ENCODE measurements around the gene KCNK17.

The KCNK17 gene

DNA sequence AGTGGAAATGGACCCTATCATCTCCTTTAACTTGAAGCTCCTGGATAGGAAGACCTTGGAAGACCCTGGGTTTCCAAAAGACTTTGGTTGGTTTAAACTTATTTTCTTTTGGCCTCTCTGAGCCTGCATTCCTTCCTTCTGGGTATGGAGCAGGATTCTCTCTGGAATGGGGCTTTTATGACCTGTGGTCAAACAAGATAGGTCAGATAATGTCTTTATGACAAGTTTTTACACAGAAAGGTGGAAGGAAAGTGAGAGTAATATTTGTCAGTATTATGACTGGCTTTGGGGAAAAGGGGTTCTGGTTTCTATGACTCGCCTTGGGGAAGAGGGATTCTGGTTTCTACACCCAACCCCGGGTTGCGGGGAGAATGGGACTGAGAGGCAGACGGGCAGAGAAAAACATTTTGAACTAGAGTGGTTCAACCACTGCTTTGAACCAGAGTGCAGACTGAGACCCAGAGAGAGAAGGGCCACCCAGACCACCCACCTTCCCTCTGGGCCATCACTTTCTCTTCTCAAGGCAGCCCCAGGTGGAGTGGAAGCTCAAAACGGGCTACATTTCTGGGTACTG lies 47.4 kb downstream of the KCNK17 start:
- DNase-seq: peak; percentile 57

DNA sequence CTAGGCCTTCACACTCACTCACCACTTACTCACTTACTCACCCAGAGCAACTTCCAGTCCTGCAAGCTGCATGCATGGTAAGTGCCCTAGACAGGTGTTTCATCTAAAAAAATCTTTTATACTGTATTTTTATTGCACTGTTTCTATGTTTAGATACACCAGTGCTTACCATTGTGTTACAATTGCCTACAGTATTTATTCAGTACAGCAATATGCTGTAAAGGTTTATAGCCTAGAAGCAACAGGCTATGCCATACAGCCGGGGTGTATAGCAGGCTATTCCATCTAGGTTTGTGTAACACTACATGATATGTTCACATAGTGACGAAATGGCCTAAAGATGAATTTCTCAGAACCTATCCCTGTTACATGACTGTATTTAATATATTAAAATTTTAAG lies 47.8 kb downstream of the KCNK17 start:
- no peak for DNase-seq

DNA sequence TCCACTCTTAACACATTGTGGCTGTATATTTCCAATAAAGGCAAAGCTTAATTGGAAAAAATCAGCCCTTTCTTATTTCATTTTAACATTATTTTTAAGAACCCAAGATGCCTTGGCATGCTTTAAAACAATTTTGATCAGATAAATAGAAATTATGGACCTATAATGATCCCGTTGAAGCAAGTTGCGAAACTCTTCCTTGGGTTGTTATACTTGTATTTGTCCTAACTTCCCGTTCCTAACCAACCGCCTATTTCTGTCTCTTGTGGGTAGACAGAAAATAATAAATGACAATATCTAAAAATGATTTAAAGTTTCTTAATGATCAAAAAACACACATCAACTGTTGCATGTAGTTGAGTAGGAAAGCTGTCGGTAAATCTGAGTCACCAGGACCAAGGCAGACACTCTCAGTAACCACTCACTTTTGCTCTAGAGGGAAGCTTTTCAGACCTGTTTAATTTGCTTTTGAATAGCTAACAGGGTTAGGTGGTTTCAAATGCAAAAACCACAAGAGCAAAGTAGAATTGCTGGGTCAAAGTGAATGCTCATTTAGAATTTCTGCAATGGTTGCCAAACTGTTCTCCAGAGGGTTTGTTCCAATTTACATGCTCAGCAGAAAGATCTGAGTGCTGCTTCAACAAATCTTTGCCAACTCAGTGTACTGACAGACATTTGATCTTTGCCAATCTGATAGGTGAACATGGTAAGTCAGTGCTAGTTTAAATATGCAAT lies 50.7 kb downstream of the KCNK17 start:
- no peak for DNase-seq

DNA sequence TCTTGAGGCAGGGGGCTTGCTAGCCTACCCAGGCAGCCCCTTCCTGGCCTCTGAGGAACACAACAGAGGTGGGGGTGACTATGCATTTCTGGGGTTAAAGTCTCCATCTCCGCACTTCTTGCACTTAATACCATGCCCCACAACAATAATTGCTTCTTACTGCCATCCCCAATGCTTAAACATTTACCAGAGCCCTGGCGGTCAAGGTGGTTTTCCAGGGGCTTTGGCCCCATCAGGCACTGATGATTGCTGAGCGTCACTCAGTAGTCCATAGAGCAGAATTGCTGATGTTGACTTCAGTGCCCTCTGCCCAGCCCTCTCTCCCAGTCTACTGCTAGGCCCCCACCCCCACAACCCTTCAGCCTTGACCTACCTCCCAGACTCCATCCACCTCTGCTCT lies 52.5 kb downstream of the KCNK17 start:
- no peak for DNase-seq

DNA sequence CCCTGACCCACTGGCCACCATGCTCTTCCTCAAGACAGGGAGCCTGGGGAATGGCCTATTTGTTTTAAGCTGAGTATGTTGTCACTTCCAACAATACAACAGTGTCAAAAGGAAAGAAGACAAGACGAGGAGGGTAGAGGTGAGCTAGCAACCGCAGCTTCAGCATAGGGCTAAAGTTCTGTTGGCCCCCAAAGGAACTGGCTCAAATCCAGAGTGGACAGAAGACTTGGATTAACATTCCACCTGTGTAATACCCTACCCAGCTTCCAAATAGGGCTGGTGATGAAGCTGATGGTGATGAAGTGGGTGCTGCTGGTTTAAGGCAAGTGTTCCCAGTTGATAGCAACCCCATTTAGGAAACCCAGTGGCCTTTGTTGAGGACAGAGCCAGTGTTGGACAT lies 53.3 kb downstream of the KCNK17 start:
- DNase-seq: no peak

DNA sequence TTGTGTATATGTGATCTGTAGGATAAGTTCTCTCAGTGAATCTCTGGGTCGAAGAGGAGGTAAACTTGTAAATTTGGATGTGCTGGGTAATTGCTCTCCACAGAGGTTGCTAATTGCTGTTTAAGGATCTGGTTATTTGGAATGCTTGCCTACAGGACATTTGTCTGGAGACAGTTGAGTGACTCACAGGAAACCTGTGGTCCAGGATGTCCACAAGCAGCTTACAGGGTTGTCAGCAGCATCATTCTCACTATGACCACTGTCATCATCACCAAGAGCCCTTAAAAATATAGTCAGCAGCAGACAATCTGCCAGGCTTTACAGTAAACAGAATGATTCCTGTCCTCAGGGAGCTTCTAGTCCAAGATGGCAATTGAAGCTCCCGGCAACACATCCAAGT lies 53.8 kb downstream of the KCNK17 start:
- peak; percentile 72 for DNase-seq

DNA sequence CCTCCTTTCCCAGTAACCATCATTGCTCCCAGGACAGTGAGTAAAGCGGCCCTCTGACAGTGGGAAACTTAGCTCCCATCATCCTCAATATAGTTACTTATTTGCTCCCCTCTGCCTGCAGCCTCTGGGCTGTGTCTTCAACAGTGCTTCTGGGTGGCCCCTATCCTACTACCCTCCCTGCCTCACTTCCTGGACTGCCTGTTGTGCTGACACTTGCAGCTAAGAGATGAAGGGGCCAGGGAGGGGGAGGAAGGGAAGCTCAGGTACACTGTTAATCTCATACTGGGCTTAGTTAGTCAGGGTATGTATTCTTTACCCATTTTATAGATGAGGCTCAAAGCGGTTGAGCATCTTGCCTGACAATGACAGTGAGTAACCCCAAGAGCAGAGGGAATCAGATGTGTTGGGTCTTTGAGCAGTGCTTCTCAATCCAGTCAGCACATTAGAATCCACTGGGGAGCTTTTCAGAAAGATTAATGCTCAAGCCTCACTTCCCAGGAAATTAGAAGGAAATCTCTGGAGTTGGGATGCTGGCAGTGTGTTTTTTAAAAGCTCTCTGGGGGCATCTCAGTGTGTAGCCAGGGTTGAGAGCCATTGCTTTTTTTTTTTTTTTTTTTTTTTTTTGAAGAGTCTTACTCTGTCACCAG lies 57.8 kb downstream of the KCNK17 start:
- no peak for DNase-seq

DNA sequence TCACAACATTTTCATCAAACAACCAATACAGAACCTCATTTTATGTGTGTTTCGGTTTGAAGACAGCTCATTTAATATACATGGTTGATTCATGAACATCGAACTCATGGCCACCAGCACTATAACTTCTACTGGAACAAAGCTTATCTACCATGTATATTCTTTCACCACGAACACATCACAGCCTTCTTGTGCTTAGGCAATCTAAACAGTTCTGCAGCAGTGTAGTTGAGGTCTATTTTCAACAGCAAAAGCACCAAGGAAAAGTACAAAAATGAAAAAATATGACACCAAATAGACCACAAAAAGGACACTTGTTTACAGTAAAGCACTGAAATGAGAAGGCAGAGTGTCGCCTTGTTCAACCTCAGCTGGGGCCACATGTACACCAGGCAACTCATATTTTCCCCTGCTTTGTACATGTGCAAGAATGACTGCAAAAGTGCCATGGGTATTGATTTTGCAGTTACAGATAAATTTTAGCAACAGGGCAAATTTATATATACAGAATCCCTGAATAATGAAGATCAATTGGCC lies 59.2 kb downstream of the KCNK17 start:
- no peak for DNase-seq

DNA sequence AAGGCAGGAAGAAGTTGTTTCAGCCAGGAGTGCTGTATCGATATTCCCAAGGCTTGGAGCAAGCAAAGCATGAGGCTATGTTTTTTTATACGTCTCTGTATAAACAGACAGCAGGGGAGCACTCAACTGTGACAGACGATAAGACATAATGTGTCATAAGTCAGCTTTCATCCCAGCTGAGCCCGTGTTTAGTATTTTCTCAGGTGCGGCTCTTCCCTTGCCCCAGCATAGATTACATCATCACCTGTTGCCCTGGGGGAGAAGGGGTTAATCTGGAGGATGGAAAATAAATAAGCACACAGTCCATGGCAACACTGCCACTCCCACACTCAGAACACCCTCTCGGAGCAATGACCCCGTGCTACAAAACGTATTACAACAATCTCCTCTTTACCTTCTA lies 62.8 kb downstream of the KCNK17 start:
- DNase-seq: no peak

DNA sequence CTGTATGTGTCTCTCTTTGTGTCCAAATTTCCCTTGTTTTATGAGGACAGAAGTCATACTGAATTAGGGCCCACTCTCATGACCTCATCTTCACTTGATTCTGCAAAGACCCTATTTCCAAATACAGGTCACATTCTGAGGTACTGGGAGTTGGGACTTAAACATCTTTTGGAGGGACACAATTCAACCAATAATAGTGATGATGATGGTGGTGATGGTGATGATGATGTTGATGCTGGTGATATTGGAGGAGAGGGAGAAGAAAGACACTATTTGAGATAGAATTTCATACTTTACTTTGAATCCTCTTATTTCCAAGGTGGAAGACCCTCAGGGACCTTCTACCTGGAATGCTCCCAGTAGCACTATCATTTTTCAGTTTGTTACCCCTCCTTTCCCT lies 63.7 kb downstream of the KCNK17 start:
- no peak for DNase-seq

DNA sequence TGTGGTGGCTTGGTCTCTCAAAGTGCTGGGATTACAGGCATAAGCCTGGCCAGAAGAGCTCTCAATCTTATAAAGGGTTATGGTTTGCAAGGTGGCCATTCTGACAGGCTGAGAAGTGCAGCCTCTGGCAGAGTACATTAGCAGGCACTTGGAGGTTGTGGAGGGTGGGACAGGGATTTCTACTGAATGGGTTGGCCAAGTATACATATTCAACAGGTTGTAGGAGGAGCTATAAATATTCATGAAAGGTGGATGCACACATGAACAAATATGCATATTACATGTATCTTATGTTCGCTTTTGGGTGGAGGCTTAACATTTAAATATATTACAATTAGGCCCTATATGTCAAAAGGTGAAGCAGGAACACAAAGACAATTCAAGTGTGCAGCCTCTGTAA lies 64.9 kb downstream of the KCNK17 start:
- DNase-seq: no peak

All from islet precursor cell (in vitro differentiated cells).